ENCODE measurements around the gene GGTLC1. TPM values are rescaled to one million over a fixed set of nuclear protein-coding genes. Genes with fewer than 3 reads are reported as not detected.
"Not testable (repeated sequence)": the region's sequence is repeated elsewhere in the genome, so short reads cannot be mapped to it uniquely, and the experiment has no call there.

Gene GGTLC1
- not detected for total RNA-seq

GRCh38 chr20:23988561-23988960, at the start of gene GGTLC1:
GGTLC1 (minus strand) TSS chr20:23988779; CDS start chr20:23986611, 2,168 bp downstream.
- no peak for ATAC-seq

DNA sequence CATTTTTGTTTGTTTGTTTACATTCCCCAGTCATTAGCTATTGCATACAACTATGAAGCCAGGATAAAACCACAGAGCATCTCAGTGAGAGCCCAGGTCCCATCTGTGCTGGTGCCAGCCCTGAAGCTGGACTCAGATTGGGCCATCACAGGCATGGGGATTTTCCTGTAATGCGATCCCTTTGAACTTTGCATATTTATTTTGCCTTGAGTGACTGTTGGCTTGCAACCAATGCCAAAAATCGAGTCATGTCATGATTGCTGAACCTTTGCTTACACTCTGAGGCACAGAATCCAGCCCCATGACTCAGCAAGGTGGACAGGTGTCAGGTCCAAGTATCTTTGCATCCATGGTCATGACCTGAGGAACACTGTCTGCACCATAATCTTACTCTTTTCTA, 46.2 kb upstream of the GGTLC1 start:
- ATAC-seq = no peak

GRCh38 chr20:24033565-24033964, 45.0 kb upstream of the GGTLC1 start:
- ATAC-seq = no peak

DNA sequence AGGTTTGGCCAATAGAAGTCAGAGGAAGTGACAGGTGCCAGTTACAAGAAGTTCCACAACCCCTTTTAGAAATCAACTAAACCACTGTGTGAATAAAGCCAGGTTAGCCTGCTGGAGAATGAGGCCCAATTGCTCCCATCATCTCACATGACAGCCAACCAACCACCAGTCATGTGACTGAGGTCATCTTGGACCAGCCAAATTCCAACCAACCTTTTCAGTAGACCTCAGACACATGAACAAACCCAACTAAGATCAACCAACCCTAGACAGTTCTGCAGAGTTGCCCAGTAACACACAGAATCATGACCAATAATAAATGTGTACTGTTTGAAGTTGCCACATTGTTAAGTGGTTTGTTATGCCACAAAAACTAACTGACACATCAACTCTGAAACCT, 44.6 kb upstream of the GGTLC1 start:
- ATAC-seq = no peak

- no peak for ATAC-seq
Measured at GRCh38 chr20:24032400-24032898, 43.9 kb upstream of the GGTLC1 start.

GRCh38 chr20:24027229-24027628, 38.6 kb upstream of the GGTLC1 start:
- ATAC-seq = peak; percentile 25

DNA sequence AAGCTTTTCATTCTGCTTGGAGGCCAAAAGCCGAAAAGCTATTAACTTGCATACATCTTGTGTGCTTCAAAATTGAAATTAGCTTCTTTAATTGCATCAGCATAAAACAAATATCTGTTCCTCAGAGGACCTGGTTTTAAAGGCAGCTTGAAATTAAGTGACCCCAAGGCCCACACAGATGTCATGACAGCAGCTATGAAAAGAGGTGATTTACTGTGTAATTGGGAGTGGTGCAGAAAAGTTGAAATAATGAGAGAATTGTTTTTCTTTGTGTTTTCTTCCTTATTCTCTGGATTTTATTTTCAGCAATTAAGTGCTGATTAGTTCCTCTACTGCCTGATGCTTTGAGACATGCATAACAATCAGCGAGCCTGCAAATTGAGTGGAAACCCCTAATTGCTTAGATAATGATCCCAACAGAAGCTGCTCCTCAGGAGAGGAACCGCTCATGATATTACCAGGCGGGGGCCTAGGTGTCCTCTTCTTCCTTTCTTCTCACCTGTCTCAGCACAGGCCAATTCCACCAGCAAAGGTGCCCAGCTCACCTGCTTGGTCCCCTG, 34.1 kb upstream of the GGTLC1 start:
- no peak for ATAC-seq

- ATAC-seq = peak; percentile 52
Measured at GRCh38 chr20:24018796-24019195, 30.2 kb upstream of the GGTLC1 start.

DNA sequence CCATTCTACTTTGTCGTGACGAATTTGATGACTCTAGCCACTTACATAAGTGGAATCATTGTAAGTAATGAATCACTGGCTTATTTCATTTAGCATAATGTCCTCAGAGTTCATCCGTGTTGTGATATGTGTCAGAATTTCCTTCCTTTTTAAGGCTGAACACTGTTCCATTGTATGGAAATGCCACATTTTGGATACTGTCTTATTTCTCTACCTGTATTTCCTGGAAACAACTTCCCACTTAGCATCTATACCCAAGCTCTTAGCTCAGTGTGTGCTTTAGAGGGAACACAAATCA, 28.8 kb upstream of the GGTLC1 start:
- ATAC-seq = peak; percentile 37

- ATAC-seq = no peak
Measured at GRCh38 chr20:24016607-24017457, 28.3 kb upstream of the GGTLC1 start.

GRCh38 chr20:24013953-24014352, 25.4 kb upstream of the GGTLC1 start:
- no peak for ATAC-seq

DNA sequence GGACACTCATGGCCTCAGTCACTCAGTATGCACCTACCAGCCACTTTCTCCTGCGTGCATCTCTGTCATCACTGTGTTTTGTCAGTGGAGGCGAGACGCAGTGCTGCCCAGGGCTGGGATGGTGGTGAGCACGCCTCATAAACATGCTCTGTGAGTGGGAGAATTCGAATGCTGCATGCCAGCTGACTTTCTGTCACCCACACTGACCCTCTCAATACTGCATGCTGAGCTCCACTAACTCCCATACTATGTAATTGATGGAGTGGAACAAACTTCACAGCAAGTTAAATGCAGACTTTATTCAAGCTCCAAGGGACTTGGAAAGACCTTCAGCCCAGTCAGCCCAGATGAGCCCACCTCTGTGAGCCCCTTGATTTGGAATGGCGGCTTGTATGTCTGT, 22.7 kb upstream of the GGTLC1 start:
- no peak for ATAC-seq

DNA sequence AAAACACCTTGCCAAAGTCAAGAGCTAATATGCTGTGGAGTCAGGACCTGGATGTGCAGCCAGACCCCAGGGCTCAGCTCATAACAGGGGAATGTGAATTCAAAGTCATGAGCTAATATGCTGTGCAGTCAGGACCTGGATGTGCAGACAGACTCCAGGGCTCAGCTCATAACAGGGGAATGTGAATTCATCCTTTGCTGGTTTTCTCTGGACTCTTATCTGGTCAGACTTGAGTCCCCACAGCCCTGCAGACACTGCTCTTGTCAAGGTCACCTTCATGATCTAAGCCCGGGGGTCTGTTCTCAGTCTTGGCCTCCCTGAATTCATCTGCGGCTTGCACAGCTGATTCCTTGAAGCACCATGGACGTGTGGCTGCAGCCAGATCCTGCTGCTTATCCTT, 19.2 kb upstream of the GGTLC1 start:
- ATAC-seq = no peak

- ATAC-seq = no peak
Measured at GRCh38 chr20:24007073-24007595, 18.6 kb upstream of the GGTLC1 start.

DNA sequence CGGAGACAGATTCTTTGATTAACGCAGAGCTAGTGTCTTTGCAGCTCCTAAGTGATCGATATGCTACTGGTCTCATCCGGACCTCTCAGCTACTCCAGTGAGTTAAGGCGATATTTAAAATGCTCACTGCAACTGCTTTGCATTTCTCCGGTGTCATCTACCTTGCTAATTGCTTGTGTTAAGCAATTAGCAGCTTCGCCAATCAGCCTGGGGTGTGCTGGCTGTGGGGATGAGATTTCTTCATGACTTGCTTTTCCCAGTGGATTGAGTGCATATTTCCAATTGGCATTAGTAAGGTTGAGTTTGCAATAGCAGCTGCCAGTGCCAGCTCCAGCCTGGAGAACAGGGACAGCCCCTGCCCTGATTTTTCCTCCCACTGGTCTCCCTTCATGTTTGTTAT, 18.0 kb upstream of the GGTLC1 start:
- ATAC-seq = no peak

- ATAC-seq = no peak
Measured at GRCh38 chr20:24004471-24004870, 15.9 kb upstream of the GGTLC1 start.

DNA sequence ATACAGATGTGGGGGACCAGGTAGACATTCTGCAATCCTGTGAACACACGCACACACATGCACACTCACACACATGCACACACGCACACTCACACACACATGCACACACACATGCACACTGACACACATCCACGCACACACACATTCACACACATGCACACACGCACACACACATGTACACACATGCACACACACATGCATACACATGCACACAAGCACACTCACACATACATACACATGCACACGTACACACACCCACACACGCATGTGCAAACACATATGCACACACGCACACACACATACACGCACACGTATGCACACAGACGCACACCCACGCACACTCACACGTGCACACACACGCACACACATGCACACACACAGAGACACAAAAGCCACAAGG, 14.3 kb upstream of the GGTLC1 start:
- ATAC-seq = no peak

- no peak for ATAC-seq
Measured at GRCh38 chr20:24001712-24002405, 13.3 kb upstream of the GGTLC1 start.

GRCh38 chr20:23998844-23999243, 10.3 kb upstream of the GGTLC1 start:
- ATAC-seq = no peak

DNA sequence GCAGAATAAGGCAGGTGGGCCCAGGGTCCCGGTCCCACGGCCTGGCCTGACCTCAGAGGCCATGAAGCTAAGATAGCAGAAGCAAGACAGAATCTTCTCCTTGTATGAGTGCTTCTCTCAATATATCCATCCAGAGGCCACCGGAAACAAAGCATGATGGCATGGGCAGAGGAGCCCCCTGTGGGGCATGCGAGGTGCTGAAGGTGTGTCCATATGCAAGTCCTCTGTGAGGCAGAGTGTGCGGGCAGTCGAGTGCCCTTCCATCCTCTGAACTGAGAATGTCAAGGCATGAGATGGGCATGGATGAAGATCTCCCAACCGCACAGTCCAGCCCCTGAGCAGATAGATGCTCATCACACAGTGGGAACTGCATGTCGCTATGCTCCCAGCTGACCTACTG, 9.8 kb upstream of the GGTLC1 start:
- no peak for ATAC-seq

DNA sequence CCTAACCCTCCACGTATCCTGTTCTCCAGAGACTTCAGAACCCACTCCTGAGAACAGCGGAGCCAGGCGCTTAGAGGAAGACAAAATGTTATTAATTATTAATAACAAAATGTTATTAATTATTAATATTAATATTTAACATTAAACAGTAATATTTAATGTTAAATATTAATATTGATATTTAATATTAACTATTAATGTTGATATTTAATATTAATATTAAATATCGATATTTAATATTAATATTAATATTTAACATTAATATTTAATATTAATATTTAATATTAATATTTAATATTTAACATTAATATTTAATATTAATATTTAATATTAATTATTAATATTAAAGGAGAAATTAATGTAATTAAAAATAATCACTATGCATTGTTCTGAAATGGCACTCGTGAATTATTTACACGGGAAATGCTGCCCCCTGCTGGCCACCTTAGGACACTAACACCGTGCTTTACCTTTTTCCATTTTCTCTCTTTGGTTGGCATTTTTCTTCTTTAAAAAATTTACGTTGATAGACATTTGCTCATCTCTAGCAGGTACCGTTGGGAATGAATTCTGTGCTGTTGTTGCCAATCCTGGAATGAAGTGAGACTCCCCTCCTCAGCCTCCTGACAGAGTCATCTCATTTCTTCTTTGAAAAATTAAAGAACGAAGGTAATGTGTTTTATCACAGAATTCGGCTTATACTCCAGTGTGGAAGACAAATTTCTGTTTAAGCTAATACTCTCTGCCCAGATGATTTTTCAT, 7.5 kb upstream of the GGTLC1 start:
- ATAC-seq = no peak

DNA sequence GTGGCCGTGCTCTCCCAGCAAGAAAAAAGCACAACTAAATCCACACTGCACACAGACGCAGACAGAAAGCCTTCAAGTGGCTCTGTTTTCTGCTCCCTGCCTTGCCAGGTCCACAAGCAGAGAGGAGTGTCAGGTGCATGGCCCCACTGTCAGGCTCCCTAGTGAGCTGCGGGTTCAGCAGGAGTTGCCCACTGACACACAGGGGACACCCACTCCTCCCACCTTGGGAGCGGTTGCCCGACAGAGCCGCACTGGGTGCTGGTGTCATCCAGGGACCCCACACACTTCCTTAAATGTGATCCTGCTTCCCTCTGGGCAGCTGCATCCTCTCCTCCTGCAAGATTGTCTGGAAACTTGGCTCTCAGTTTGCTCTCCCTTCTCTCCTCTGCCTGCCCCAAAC, 6.7 kb upstream of the GGTLC1 start:
- ATAC-seq = not testable (repeated sequence)

Measured in esophagus mucosa (tissue), 1 donor.